GM12875 (cell line): ENCODE data around the gene RFC2.

Experiments
- H3K4me3 ChIP-seq: one replicate; pipeline ENCODE4 v1.5.1; 2011; ENCODE audit warnings: low read depth, low read length, control low read depth
- TF ChIP-seq, protein P1 (sequence below): IDR thresholded peaks from 2 replicates; pipeline ENCODE4 v1.5.1; 2011; ENCODE audit warnings: low read depth, mild to moderate bottlenecking, control low read depth, inconsistent platforms, low read length, moderate library complexity, borderline replicate concordance; ENCODE audit not compliant: insufficient read depth

Gene RFC2

GRCh38 chr7:74183653-74184450 lies 70.3 kb downstream of the RFC2 start:
- TF ChIP-seq, protein P1, sequence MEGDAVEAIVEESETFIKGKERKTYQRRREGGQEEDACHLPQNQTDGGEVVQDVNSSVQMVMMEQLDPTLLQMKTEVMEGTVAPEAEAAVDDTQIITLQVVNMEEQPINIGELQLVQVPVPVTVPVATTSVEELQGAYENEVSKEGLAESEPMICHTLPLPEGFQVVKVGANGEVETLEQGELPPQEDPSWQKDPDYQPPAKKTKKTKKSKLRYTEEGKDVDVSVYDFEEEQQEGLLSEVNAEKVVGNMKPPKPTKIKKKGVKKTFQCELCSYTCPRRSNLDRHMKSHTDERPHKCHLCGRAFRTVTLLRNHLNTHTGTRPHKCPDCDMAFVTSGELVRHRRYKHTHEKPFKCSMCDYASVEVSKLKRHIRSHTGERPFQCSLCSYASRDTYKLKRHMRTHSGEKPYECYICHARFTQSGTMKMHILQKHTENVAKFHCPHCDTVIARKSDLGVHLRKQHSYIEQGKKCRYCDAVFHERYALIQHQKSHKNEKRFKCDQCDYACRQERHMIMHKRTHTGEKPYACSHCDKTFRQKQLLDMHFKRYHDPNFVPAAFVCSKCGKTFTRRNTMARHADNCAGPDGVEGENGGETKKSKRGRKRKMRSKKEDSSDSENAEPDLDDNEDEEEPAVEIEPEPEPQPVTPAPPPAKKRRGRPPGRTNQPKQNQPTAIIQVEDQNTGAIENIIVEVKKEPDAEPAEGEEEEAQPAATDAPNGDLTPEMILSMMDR = peak; percentile 43; the same call in 1 of the 2 replicates
- no peak overlapping the region for H3K4me3 ChIP-seq

DNA sequence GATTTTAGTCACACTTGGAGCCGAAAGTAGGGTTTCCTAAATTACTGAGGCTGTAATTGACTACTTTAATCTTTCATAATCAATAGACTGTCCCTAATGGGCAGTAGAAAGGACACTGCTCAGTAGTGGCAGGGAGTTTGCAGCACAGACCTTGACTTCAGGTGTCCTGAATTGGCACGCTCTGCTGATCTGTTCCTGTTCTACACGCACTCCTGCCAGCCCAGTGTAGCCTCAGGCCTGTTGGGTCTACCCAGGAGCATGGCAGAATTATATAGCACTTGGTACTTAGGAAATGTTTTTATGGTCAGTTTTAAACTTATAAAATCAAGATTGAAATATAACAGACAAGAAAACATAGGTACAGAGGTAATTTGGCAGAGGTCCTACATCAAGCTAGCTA lies 71.1 kb downstream of the RFC2 start:
- TF ChIP-seq, protein P1 = no peak
- no peak overlapping the region for H3K4me3 ChIP-seq

- no peak overlapping the region for H3K4me3 ChIP-seq
- TF ChIP-seq, protein P1 = no peak
These were observed 71.6 kb downstream of the RFC2 start for GRCh38 chr7:74182453-74183090.

DNA sequence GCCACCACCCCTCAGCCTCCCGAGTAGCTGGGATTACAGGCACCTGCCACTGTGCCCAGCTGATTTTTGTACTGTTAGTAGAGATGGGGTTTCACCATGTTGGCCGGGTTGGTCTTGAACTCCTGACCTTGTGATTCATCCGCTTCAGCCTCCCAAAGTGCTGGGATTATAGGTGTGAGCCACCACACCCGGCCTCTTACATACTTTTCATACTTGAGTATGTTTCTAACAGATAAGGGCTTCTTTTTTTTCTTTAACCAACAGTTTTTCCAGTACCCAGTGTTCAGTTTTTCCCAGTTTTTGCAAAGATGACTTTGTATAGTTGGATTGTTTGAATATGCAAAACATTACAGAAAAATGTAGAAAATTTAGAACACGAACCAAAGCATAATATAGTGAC lies 72.4 kb downstream of the RFC2 start:
- no peak overlapping the region for H3K4me3 ChIP-seq
- TF ChIP-seq, protein P1 = no peak
